Non-pigmented ciliary epithelial cell (primary cell): ENCODE data around the gene PTPRU.

Source experiments
- DNase-seq: peaks from one replicate; pipeline ENCODE4 v3.0.0-alpha.2; 2010; ENCODE audit warnings: low read depth

The PTPRU gene

GRCh38 chr1:29332204-29332603, 95.9 kb downstream of the PTPRU start:
- DNase-seq, result no peak

DNA sequence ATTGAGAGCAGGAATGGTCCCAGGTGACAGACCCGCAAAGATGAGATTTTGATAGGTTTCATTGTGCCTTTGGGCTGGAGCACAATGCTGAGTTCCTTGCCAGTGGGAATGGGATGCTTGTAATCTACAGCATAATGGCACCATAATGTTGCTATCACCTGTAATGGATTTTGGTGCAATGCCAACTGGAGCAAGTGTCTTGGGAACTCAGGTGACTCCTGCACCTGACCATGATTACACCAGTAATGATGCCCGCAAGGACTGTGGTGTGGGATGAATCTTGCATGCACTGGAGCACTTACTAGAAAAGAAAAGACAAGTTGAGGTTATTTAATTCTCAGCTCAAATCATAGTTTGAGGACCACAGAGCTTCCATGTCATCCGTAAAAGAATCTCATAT, 96.7 kb downstream of the PTPRU start:
- no peak for DNase-seq

GRCh38 chr1:29335573-29335972, 99.3 kb downstream of the PTPRU start:
- no peak for DNase-seq

- DNase-seq, result no peak
Measured at GRCh38 chr1:29338908-29339575, 102.7 kb downstream of the PTPRU start.

- DNase-seq, result no peak
Measured at GRCh38 chr1:29341936-29342335, 105.6 kb downstream of the PTPRU start.

GRCh38 chr1:29342351-29342750, 106.0 kb downstream of the PTPRU start:
- no peak for DNase-seq

- DNase-seq, result no peak
Measured at GRCh38 chr1:29342983-29343382, 106.7 kb downstream of the PTPRU start.

- no peak for DNase-seq
Measured at GRCh38 chr1:29343476-29343875, 107.2 kb downstream of the PTPRU start.

- no peak for DNase-seq
Measured at GRCh38 chr1:29343908-29344307, 107.6 kb downstream of the PTPRU start.

DNA sequence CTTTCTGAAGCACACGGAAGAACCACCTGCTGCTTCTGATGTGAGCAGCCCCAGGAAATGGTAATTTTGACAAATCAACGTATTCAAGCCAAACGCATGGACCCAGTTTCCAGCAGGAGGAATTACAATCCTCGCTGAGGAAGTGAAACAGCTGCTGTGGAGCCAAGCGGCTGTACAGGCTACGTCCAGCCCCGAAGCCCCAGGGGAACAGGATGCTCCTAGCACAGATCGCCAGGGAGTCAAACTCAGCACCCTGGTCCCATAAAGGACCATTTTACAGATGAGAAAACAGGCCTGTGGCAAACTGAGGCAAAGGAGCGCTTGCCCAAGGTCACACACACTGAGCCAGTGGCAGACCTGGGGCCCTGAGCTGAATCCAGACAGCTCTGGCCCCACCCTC, 108.0 kb downstream of the PTPRU start:
- DNase-seq, result no peak

DNA sequence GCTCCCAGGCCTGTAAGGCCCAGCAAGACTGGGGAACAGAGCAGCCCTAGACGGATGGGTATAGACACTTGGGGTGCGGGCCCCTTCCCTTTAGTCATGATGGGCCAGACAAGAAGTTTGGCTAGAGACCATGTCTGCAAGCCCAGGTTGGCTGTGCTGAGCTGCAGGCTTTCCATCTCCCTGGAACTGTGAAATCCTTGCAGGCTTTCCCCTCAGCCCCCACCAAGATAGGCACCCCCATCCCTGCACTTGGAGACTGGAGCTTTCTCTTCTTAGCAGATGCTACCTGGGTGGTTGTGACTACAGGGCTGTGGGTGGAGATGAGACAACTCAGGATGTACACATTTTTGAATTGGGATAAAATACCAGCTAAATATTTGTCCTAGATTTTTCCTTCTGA, 110.3 kb downstream of the PTPRU start:
- no peak for DNase-seq

- DNase-seq, result no peak
Measured at GRCh38 chr1:29349871-29350491, 113.7 kb downstream of the PTPRU start.

DNA sequence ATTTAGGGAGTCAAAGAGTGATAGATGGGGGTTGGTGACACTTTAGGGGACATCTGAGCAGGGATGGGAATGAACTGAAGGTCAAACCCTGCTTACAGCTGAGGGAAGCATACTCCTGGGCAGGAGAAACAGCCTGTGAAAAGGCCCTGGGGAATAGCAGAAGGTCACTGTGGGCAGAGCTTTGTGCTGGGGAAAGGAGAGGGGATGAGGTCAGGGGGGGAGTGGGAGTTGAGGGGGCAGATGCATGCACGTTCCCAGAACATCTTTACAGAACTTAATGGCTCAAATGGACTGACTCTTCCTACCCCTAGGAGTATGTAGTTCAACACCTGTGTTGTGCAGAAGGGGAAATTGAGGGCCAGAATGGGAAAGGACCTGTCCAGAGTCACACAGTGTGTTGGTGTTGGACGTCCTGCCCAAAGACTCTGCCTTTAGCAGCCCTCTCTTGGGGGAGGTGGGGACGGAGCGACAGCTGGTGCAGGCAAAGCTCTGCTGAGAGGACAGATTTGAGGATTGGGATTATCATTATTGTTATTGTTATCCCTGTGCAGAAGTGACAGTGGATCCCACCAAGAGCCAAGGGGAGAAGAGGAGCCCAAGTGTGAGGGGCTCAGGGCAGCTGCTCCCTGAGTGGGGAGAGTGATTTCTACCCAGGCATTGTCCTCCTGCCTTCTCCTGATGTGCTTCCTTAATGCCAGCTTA, 116.5 kb downstream of the PTPRU start:
- no peak for DNase-seq

DNA sequence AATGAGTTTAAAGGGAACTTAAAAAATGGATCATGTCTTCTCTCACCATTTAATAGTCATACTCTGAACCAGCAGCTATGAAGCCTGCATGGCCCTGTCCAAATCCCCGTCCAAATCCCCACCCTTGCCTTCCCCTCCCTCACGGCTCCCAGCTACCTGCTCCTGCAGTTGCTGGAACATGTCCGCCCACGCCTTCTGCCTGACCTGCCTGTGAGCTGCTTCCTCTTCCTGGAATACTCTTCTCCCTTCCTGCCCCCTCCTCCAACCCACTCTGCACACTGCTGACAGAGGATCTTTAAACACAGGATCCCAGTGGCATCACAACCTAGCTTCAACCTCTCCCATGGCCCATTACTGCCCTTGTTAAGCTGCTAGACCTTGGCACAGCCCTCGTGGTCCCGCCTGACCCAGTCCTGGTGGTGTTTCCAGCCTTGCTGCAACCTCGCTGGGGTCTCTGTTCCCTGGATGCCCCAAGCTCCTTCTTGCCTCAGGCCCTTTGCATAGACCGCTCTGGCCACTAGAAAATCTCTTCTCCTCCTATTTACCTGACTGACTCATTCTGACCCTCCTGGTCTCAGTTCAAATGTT, 118.3 kb downstream of the PTPRU start:
- DNase-seq, result no peak

DNA sequence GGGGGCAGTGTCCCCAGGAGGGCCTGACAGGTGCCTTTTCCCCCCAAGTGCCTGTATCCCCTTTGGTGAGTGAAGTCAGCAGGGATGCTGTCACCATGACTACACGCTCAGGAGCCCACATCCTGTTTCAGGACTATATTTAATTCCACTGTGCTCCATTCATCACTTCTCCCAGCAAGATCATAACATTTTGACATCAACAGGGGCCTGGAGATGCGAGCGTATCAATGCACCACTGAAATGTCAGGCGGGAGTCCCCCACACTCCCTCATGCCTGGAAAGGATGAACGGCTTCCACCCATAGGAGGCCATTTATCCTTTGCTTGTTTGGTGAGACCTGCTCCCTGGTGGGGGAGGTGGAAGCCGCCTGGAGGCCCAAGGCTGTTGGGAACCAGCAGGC, 119.1 kb downstream of the PTPRU start:
- DNase-seq, result no peak

DNA sequence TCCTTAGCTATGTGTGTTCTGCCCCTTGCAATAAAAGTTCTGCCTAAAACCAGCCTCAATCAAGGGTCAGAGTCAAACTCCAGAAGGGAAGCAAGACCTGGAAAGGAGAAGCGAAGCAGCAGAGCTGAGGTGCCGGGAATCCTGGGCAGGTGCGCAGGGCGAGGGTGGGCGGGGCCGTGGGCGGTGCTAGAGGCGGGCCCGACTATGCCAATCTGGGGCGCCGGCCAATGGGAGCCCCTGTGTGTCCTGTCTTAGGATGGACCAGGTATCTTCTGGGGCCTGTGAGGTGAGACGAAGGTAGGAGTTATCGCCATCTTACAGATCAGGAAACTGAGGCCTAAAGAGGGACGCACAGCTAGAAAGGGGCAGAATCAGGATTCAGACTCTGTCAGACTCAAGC, 120.3 kb downstream of the PTPRU start:
- no peak for DNase-seq

GRCh38 chr1:29357452-29357851, 121.1 kb downstream of the PTPRU start:
- DNase-seq, result no peak

- no peak for DNase-seq
Measured at GRCh38 chr1:29358183-29358582, 121.9 kb downstream of the PTPRU start.

DNA sequence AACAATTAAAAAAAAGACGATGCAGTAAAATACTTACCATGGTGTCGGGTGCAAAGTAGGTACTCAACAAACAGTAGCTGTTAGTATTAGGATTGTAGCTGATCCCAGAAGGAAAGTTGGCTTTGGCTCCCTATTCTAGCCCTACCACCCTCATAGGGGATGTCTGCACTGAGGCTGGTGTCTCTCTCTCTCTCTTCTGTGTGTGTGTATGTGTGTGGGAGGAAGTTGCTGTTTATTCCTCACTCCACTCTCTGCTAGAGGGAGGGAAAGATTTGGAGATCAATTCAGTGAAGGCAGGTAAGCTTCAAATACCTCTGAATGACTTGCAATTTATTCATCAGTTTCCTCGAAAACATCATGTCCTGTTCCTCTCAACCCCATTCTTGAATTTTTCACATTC, 124.4 kb downstream of the PTPRU start:
- no peak for DNase-seq

GRCh38 chr1:29361686-29362085, 125.4 kb downstream of the PTPRU start:
- DNase-seq, result no peak

- no peak for DNase-seq
Measured at GRCh38 chr1:29362116-29362515, 125.8 kb downstream of the PTPRU start.

- DNase-seq, result no peak
Measured at GRCh38 chr1:29362764-29363163, 126.4 kb downstream of the PTPRU start.

GRCh38 chr1:29363536-29363935, 127.2 kb downstream of the PTPRU start:
- DNase-seq, result no peak
